ENCODE data around the gene RGMA. TPM values are rescaled to one million over a fixed set of nuclear protein-coding genes. Genes with fewer than 3 reads are reported as not detected.

Gene RGMA
- total RNA-seq, 4 donors from 2014 or later, result 99.0 to 307 (median 112) TPM

GRCh38 chr15:93103823-93104222, 14.8 kb upstream of the RGMA start:
- TF ChIP-seq EP300 (IDR thresholded peaks at IDR 0.05), result no peak
- no peak for TF ChIP-seq POLR2AphosphoS5 (IDR thresholded peaks at IDR 0.05)
- no peak for TF ChIP-seq POLR2A (IDR thresholded peaks at IDR 0.05)
- TF ChIP-seq, protein P1, sequence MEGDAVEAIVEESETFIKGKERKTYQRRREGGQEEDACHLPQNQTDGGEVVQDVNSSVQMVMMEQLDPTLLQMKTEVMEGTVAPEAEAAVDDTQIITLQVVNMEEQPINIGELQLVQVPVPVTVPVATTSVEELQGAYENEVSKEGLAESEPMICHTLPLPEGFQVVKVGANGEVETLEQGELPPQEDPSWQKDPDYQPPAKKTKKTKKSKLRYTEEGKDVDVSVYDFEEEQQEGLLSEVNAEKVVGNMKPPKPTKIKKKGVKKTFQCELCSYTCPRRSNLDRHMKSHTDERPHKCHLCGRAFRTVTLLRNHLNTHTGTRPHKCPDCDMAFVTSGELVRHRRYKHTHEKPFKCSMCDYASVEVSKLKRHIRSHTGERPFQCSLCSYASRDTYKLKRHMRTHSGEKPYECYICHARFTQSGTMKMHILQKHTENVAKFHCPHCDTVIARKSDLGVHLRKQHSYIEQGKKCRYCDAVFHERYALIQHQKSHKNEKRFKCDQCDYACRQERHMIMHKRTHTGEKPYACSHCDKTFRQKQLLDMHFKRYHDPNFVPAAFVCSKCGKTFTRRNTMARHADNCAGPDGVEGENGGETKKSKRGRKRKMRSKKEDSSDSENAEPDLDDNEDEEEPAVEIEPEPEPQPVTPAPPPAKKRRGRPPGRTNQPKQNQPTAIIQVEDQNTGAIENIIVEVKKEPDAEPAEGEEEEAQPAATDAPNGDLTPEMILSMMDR (IDR thresholded peaks at IDR 0.05), result no peak
- WGBS, 2 donors (ENCODE audit: low coverage in 1 of 2), result 79 to 100% methylated on average over 2 of the region's 2 CpGs
- no peak for ATAC-seq
- Histone ChIP-seq H3K27me3 (no peaks in the 10 kb centered on the region), H3K9me3 (peaks cover 0 to 16% (median 0%) of the 10 kb centered on the region in 3 donors), H3K36me3 (no peaks in the 10 kb centered on the region), H3K4me3 (no peak overlapping the region), H3K4me1 (no peaks in the 10 kb centered on the region), H3K27ac (no peak overlapping the region)

DNA sequence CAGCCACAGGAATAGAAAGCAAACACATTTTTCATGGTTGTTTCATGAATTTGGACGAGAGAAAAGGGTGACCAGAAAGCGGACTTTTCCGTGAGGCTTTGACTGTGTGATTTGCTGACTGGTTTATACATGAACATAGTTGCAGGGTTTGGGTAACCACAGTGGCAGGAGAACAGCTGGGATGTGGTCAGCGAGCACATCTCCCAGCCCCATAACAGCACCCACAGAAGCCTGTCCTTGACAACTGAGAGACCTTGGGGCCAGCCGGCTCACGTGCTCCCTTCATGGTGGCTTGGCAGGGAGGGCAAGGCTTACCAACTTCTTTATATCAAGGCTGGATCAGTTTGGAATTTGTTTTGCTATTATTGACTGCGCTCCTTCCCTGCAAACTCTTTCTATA, 13.2 kb upstream of the RGMA start:
- WGBS, 2 donors (ENCODE audit: low coverage in 1 of 2), result 91 to 93% methylated on average over 4 to 7 of the region's 7 CpGs
- no peak for ATAC-seq
- H3K27ac ChIP-seq, result no peak overlapping the region
- no peaks in the 10 kb centered on the region for H3K36me3 ChIP-seq
- H3K9me3 ChIP-seq, result peaks cover 0 to 16% (median 0%) of the 10 kb centered on the region in 3 donors
- no peaks in the 10 kb centered on the region for H3K4me1 ChIP-seq
- no peak overlapping the region for H3K4me3 ChIP-seq
- TF ChIP-seq, protein P1 (IDR thresholded peaks at IDR 0.05), result no peak
- TF ChIP-seq EP300 (IDR thresholded peaks at IDR 0.05) (no peak), POLR2A (IDR thresholded peaks at IDR 0.05) (no peak), POLR2AphosphoS5 (IDR thresholded peaks at IDR 0.05) (no peak)
- no peaks in the 10 kb centered on the region for H3K27me3 ChIP-seq

DNA sequence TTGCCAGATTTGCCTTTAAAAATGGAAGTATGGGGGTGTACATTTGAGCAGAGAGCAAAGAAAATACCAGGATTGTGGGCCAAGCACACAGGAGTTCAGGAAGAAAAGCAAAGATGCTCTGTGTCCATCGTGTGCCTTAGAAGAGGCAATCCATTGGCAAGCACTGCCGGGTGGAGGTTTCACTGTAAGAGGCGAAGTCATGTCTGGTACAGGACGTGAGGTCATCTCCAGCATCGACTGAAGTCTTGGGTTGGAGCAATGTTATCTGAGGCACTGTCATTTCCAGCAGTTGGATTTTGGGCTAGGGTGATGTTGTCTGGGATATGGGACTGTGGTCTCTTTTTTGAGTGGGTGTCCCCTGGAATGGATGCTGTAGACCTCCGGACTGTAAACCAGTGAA, 4.8 kb upstream of the RGMA start:
- TF ChIP-seq POLR2A (IDR thresholded peaks at IDR 0.05) (no peak), POLR2AphosphoS5 (IDR thresholded peaks at IDR 0.05) (no peak), EP300 (IDR thresholded peaks at IDR 0.05) (no peak)
- TF ChIP-seq, protein P1 (IDR thresholded peaks at IDR 0.05), result no peak
- H3K27me3 ChIP-seq, result no peaks in the 10 kb centered on the region
- no peaks in the 10 kb centered on the region for H3K9me3 ChIP-seq
- H3K4me1 ChIP-seq, result peaks cover 0 to 19% (median 4%) of the 10 kb centered on the region in 3 donors
- 70 to 92% methylated on average over 1 to 5 of the region's 6 CpGs for WGBS, 2 donors (ENCODE audit: low coverage in 1 of 2)
- no peak overlapping the region for H3K4me3 ChIP-seq
- no peaks in the 10 kb centered on the region for H3K36me3 ChIP-seq
- H3K27ac ChIP-seq, result no peak overlapping the region
- ATAC-seq, result no peak

DNA sequence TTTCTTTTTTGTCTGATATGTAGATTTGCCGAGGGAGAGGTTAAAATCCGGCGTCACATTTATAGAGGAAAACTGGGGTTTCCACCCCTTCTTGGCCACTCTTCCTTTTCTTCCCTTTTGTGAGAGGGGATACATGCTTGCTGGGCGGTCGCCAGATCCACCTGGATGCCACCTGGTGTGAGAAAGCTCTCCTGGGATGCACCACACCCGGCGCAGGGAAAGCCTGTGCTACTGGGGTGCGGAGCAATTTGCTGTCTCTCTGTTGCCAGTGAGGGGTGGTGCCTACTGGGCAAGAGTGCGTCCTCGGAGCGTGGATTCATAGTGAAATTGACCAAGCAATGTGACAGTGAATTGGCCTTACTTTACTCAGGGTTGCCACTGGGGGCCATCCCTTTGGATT, 2.5 kb upstream of the RGMA start:
- Histone ChIP-seq H3K27me3 (peaks cover 14% of the 10 kb centered on the region), H3K9me3 (no peaks in the 10 kb centered on the region), H3K27ac (no peak overlapping the region), H3K4me1 (peaks cover 0 to 42% (median 4%) of the 10 kb centered on the region in 3 donors), H3K4me3 (no peak overlapping the region), H3K36me3 (no peaks in the 10 kb centered on the region)
- 72 to 80% methylated on average over 1 to 4 of the region's 11 CpGs for WGBS, 2 donors (ENCODE audit: low coverage in 1 of 2)
- no peak for ATAC-seq
- no peak for TF ChIP-seq POLR2A (IDR thresholded peaks at IDR 0.05)
- TF ChIP-seq, protein P1 (IDR thresholded peaks at IDR 0.05), result no peak
- TF ChIP-seq EP300 (IDR thresholded peaks at IDR 0.05), result no peak
- TF ChIP-seq POLR2AphosphoS5 (IDR thresholded peaks at IDR 0.05), result no peak

DNA sequence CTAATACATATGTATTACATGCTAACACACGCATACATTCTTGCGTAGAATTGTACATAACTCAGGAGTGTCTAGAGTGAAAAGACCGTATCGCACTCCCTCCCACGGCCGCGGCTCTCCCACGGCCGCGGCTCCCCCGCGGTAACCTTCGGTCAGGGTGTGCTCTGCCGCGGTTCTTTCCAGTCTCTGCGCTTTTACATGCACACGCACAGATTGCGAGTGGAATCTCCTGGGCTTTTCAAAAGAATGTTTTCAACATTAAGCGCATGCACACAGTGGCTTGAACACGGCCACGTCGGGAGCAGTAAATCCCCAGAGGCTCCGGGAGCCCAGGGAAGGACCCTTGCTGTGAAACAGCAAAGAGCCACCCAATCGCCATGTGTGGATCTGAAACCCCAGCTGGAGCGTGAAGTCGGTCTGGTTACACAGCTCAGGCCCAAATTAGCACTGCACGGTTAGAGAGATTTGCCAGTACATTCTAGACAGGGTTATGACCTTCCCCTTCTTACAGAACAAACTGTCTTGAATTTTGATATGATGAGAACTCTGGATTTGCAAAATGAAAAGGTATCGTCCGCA, 805 bp upstream of the RGMA start:
- WGBS, 2 donors (ENCODE audit: low coverage in 1 of 2), result 7 to 9% methylated on average over 17 to 20 of the region's 29 CpGs

More for the DNA sequence above, 805 bp upstream of the RGMA start:
- peak overlapping the region; percentile 66 to 97 (median 86) for H3K27ac ChIP-seq
- TF ChIP-seq POLR2AphosphoS5 (IDR thresholded peaks at IDR 0.05) (peak; percentile 47), EP300 (IDR thresholded peaks at IDR 0.05) (no peak)
- ATAC-seq, result no peak
- H3K27me3 ChIP-seq, result peaks cover 14% of the 10 kb centered on the region
- peaks cover 4 to 59% (median 9%) of the 10 kb centered on the region in 3 donors for H3K4me1 ChIP-seq
- no peaks in the 10 kb centered on the region for H3K9me3 ChIP-seq
- no peaks in the 10 kb centered on the region for H3K36me3 ChIP-seq
- peak overlapping the region; percentile 47 to 66 for H3K4me3 ChIP-seq
